ENCODE data around the gene SBF2.
A peak's percentile ranks its signal among the peaks of the same experiment; 100 is the strongest.

SBF2 gene

DNA sequence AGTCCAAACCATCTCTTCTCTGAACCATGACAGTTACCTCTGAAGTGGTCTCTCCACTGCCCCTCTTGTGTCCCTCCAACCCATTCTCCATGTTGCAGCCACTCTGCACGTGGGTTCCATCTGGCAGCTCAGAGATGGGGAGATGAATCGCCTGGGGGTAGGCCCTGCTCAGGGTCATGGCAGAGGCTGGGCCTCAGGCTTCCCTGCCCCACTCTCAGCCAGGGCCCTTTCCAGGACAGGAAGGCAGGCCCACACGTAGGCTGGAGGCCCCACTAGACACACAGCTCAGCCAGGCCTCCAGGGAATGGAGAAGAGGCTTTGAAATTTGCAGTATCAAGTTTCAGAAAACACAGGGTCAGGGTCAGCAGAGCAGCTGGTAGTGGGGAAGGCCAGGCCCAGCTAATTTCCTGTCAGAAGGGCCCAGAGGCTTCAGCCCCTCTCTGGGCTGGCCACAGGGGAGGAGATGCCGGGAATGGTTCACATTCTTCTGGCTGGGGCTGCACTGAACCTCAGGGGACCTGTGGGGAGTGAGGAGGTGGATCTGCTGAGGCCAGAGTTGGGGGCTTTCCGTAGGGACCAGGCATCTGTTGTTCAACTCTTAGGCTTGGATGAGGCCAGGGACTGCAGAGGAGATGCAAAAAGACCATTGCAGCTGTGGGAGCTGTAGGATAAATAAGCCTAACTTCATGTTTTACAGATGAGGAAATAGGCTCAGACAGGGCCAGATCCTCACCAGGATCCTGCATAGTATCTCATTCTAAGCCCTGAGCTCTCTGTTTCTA, 528.5 kb downstream of the SBF2 start:
- Mint-ChIP-seq H3K27me3 (ENCODE audit: low read depth) (no peaks in the 10 kb centered on the region), H3K4me1 (ENCODE audit: low read depth) (peaks cover 14% of the 10 kb centered on the region), H3K36me3 (ENCODE audit: low read depth) (no peaks in the 10 kb centered on the region), H3K9me3 (no peaks in the 10 kb centered on the region), H3K27ac (no peak overlapping the region), H3K4me3 (no peak overlapping the region)

DNA sequence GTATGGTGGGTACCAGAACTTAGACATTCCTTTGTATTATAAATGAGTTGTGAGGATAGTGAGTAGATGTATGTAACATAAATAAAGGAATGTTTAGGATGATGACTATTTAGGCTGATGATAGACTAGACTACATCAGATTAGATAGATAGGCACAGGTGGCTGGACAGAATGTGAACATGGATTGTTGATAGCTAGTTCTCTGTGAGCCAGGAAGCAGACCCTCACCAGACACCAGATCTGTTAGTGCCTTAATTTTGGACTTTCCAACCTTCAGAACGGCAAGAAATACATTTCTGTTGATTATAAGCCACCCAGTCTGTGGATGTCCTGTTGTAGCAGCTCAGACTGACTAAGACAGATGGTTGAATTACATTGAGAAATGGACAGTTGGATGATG, 530.7 kb downstream of the SBF2 start:
- Mint-ChIP-seq H3K27ac (no peak overlapping the region), H3K9me3 (no peaks in the 10 kb centered on the region), H3K4me3 (no peak overlapping the region), H3K4me1 (ENCODE audit: low read depth) (peaks cover 28% of the 10 kb centered on the region), H3K27me3 (ENCODE audit: low read depth) (no peaks in the 10 kb centered on the region), H3K36me3 (ENCODE audit: low read depth) (no peaks in the 10 kb centered on the region)

DNA sequence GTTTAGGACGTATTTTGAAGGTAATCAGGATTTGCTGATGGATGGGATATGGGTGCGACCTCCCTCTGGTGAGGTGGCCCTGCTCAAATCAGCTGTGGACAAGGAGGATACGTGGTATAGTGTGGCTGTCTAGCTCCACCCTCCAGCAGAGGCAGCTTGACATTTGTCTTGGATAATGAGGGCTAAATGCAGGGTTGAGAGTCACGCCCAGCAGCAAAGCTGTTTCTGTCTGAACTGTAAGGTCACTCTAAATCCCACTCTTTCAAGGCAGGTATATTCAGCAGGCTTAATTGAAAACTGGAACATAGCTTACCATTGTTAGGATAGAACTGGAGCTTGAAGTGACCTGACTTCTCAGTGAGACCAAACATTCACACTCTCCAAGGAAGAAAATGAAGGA, 531.5 kb downstream of the SBF2 start:
- no peaks in the 10 kb centered on the region for H3K36me3 Mint-ChIP-seq (ENCODE audit: low read depth)
- no peak overlapping the region for H3K27ac Mint-ChIP-seq
- H3K4me3 Mint-ChIP-seq, result no peak overlapping the region
- peaks cover 32% of the 10 kb centered on the region for H3K4me1 Mint-ChIP-seq (ENCODE audit: low read depth)
- no peaks in the 10 kb centered on the region for H3K27me3 Mint-ChIP-seq (ENCODE audit: low read depth)
- H3K9me3 Mint-ChIP-seq, result no peaks in the 10 kb centered on the region

DNA sequence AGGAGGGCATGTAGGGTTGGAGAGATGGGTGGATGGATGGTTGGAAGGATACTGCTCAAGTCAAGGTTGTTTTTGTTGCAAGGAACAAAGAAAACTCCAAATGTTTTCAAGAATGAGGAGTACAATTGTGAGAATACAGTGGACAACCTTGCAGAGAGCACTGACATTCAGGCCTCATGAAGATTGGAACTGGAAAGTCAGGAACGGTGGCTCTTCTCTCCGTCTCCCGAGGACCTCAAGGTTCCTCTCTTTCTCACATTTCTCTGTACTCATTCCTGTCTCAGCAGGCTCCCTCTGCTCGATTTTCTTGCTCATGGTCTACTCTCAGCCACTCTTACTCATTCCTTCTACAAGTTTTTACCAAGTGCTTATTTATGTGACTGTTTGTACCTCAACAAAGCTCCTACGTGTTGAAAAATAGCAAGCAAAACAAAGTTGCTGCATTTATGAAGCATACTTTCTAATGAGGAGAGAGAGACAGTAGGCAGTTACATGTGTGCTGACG, 532.5 kb downstream of the SBF2 start:
- no peak overlapping the region for H3K27ac Mint-ChIP-seq
- no peaks in the 10 kb centered on the region for H3K9me3 Mint-ChIP-seq
- H3K27me3 Mint-ChIP-seq (ENCODE audit: low read depth), result no peaks in the 10 kb centered on the region
- no peaks in the 10 kb centered on the region for H3K36me3 Mint-ChIP-seq (ENCODE audit: low read depth)
- H3K4me1 Mint-ChIP-seq (ENCODE audit: low read depth), result peaks cover 33% of the 10 kb centered on the region
- no peak overlapping the region for H3K4me3 Mint-ChIP-seq

DNA sequence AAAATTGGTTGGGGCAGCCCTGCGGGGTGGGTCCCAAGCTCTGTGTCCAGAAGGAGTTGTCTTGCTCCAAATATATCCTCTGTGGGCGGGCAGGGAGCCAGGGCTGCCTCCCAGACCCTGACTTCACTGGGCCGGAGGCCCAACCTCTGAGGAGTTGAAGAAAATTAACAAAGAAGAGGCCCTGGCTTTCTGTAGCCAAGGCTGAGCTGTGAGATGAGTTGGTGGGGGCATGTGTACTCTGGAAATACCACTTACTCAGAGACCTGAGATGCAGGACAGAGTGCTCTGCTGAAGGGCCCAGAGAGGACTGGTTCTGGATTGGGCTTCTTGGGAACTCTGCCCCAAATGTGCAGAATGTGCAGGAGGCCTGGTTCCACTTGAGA, 533.8 kb downstream of the SBF2 start:
- Mint-ChIP-seq H3K27ac (peak overlapping the region; percentile 81), H3K4me1 (ENCODE audit: low read depth) (peaks cover 39% of the 10 kb centered on the region), H3K9me3 (no peaks in the 10 kb centered on the region), H3K27me3 (ENCODE audit: low read depth) (no peaks in the 10 kb centered on the region), H3K36me3 (ENCODE audit: low read depth) (no peaks in the 10 kb centered on the region), H3K4me3 (no peak overlapping the region)

DNA sequence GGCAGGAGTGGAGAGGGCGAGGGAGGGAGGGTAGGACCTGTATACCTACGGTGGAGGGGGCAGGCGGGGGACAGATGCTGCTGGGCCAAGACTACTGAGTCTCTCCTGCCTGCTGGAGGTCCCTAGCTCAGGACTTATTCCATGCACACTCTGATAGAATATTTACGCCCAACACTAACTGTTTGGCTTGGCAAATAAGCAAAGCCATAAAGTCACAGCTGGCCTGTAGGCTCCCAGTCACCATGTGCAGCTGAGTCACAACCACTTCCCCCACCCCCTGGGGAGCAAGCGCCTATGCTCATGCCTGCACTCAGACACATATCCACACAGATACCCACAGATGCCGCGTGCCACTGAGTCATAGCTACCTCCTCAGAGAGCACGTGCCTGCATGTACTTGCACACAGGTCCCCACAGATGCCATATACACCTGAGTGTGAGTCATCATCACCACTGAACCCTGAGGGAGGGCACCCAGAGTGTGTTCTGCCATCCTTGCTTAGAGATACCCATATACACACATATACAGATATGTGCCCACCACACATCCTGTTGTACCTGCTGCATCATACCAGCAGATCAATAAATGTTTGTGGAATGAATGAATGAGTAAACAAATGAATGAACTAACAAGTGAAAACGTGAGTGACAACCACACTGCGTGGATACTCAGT, 534.4 kb downstream of the SBF2 start:
- no peaks in the 10 kb centered on the region for H3K36me3 Mint-ChIP-seq (ENCODE audit: low read depth)

GRCh38 chr11:9758637-9759518, 535.1 kb downstream of the SBF2 start:
- Mint-ChIP-seq H3K9me3 (no peaks in the 10 kb centered on the region), H3K4me3 (peak overlapping the region; percentile 75), H3K4me1 (ENCODE audit: low read depth) (peaks cover 36% of the 10 kb centered on the region), H3K27me3 (ENCODE audit: low read depth) (no peaks in the 10 kb centered on the region), H3K27ac (peak overlapping the region; percentile 81), H3K36me3 (ENCODE audit: low read depth) (no peaks in the 10 kb centered on the region)

More for the DNA sequence above, 534.4 kb downstream of the SBF2 start:
- no peaks in the 10 kb centered on the region for H3K9me3 Mint-ChIP-seq
- H3K27me3 Mint-ChIP-seq (ENCODE audit: low read depth), result no peaks in the 10 kb centered on the region
- peaks cover 39% of the 10 kb centered on the region for H3K4me1 Mint-ChIP-seq (ENCODE audit: low read depth)
- peak overlapping the region; percentile 81 for H3K27ac Mint-ChIP-seq
- H3K4me3 Mint-ChIP-seq, result peak overlapping the region; percentile 75

- peak overlapping the region; percentile 79 for H3K27ac Mint-ChIP-seq
- no peaks in the 10 kb centered on the region for H3K27me3 Mint-ChIP-seq (ENCODE audit: low read depth)
- no peaks in the 10 kb centered on the region for H3K9me3 Mint-ChIP-seq
- peak overlapping the region; percentile 73 for H3K4me3 Mint-ChIP-seq
- no peaks in the 10 kb centered on the region for H3K36me3 Mint-ChIP-seq (ENCODE audit: low read depth)
- H3K4me1 Mint-ChIP-seq (ENCODE audit: low read depth), result peaks cover 38% of the 10 kb centered on the region
These were observed 536.0 kb downstream of the SBF2 start for GRCh38 chr11:9757809-9758636.

GRCh38 chr11:9756878-9757277, 537.1 kb downstream of the SBF2 start:
- Mint-ChIP-seq H3K36me3 (ENCODE audit: low read depth) (no peaks in the 10 kb centered on the region), H3K27me3 (ENCODE audit: low read depth) (no peaks in the 10 kb centered on the region), H3K4me3 (no peak overlapping the region), H3K4me1 (ENCODE audit: low read depth) (peaks cover 37% of the 10 kb centered on the region), H3K27ac (peak overlapping the region; percentile 37), H3K9me3 (no peaks in the 10 kb centered on the region)

- Mint-ChIP-seq H3K4me1 (ENCODE audit: low read depth) (peaks cover 35% of the 10 kb centered on the region), H3K27me3 (ENCODE audit: low read depth) (no peaks in the 10 kb centered on the region), H3K36me3 (ENCODE audit: low read depth) (no peaks in the 10 kb centered on the region), H3K9me3 (no peaks in the 10 kb centered on the region), H3K4me3 (no peak overlapping the region), H3K27ac (peak overlapping the region; percentile 23)
These were observed 537.6 kb downstream of the SBF2 start for GRCh38 chr11:9756461-9756860.

- H3K27me3 Mint-ChIP-seq (ENCODE audit: low read depth), result no peaks in the 10 kb centered on the region
- no peaks in the 10 kb centered on the region for H3K9me3 Mint-ChIP-seq
- no peak overlapping the region for H3K4me3 Mint-ChIP-seq
- H3K27ac Mint-ChIP-seq, result no peak overlapping the region
- peaks cover 35% of the 10 kb centered on the region for H3K4me1 Mint-ChIP-seq (ENCODE audit: low read depth)
- no peaks in the 10 kb centered on the region for H3K36me3 Mint-ChIP-seq (ENCODE audit: low read depth)
These were observed 538.3 kb downstream of the SBF2 start for GRCh38 chr11:9755561-9756185.

DNA sequence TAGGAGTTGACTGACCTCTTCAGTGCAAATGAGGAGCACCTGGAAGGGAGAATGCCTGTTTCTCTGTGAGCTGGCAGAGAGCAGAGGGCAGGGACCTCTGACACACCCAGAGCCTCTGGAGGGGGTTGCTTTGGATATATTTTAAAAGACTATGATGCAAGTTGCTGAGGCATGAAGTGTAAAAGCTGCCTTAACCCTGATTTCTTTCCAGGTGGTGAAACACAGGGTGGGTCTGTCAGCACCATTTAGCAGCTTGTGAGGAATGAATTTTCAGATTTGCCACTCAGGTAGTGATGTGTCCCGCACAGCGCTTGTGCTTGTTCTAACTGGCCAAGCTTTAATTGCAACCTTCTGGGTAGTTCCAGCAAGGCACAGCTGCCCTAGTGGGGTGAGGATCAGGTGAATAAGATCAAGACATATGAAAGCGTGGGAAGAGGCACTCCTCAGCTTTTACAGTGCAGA, 540.0 kb downstream of the SBF2 start:
- Mint-ChIP-seq H3K4me1 (ENCODE audit: low read depth) (peaks cover 24% of the 10 kb centered on the region), H3K27ac (no peak overlapping the region), H3K4me3 (no peak overlapping the region), H3K9me3 (no peaks in the 10 kb centered on the region), H3K27me3 (ENCODE audit: low read depth) (no peaks in the 10 kb centered on the region), H3K36me3 (ENCODE audit: low read depth) (peaks cover 3% of the 10 kb centered on the region)

GRCh38 chr11:9753021-9753420, 541.0 kb downstream of the SBF2 start:
- H3K9me3 Mint-ChIP-seq, result no peaks in the 10 kb centered on the region
- no peaks in the 10 kb centered on the region for H3K27me3 Mint-ChIP-seq (ENCODE audit: low read depth)
- no peak overlapping the region for H3K4me3 Mint-ChIP-seq
- H3K27ac Mint-ChIP-seq, result peak overlapping the region; percentile 31
- H3K4me1 Mint-ChIP-seq (ENCODE audit: low read depth), result peaks cover 27% of the 10 kb centered on the region
- peaks cover 3% of the 10 kb centered on the region for H3K36me3 Mint-ChIP-seq (ENCODE audit: low read depth)

Data from T-helper 1 cell treated with Interleukin-12 subunit alpha and Interleukin-12 subunit beta and Interleukin-4 antibody, amounts not matched to agents 30 μg/mL and 1 μg/mL, for 36 hours (primary cell).